Measurements from ENCODE around the gene ZMYND19.
"Not testable (repeated sequence)": the region's sequence is repeated elsewhere in the genome, so short reads cannot be mapped to it uniquely, and the experiment has no call there.

ZMYND19 gene

DNA sequence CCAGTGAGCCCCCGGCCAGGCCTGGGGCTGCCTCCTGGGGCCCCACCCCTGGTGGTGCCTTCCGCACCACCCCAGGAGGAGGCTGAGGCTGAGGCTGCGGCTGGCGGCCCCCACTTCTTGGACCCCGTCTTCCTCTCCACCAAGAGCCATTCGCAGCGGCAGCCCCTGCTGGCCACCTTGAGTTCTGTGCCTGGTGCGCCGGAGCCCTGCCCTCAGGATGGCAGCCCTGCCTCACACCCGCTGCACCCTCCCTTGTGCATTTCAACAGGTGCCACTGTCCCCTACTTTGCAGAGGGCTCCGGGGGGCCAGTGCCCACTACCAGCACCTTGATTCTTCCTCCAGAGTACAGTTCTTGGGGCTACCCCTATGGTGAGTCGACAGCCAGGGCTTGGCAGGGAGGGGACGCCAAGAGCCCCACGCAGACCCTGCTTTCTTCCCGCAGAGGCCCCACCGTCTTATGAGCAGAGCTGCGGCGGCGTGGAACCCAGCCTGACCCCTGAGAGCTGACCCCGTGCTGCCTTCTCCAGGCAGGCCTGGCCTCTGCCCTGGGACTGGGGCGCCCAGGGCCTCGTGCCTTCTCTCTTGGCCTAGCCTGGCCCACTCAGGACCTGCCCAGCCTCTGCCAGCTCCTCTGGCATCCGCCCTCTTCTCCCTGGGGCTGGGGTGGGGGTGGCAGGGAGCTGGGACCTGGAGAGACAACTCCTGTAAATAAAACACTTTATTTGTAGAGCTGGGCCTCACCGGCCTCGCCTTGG is 24.5 kb upstream of the ZMYND19 start:
- no peak for DNase-seq (ENCODE audit: low read depth in 2 of 3, low spot score in 2 of 3)

DNA sequence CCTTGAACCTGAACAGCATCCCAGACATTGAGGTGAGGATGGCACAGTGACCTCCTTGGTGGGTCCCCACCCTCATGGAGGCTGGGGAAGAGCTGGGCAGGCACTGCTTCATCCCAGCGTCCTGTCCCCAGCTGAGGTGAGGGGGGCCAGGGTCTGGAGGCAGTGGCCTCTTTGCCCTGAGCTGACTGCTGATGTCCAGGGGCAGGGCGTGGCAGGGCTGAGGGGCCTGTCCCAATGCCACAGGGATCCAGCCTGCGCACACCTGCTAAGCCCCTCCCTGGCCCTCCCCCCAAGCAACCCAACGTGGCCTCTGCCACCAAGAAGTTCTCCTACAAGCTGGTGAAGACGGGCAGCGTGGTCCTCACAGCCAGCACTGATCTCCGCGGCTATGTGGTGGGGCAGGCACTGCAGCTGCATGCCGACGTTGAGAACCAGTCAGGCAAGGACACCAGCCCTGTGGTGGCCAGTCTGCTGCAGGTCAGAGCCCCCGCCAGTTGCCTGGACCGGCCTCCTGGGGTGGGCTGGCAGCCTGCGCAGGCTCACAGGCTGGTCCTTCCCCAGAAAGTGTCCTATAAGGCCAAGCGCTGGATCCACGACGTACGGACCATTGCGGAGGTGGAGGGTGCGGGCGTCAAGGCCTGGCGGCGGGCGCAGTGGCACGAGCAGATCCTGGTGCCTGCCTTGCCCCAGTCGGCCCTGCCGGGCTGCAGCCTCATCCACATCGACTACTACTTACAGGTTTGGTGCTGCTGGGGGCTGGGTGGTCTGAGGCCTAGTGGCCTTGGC is 23.6 kb upstream of the ZMYND19 start:
- DNase-seq (ENCODE audit: low read depth in 2 of 3, low spot score in 2 of 3): no peak

DNA sequence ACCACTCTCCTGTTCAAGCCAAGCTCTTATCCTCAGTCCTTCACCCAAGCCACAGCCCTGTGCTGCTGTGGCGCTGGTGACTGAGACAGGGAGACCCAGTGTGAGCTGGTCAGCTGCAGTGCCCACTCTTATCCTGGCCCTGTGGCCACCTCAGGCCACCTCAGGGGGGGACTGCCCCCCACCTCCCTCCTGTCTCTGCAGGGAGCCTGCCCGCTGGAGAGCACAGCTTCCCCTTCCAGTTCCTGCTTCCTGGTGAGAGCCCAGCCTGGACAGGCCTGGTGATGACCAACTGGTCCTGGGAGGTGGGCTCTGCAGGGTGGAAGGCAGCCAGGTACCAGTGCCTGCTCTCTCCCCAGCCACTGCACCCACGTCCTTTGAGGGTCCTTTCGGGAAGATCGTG is 22.9 kb upstream of the ZMYND19 start:
- DNase-seq (ENCODE audit: low read depth in 2 of 3, low spot score in 2 of 3): no peak

DNA sequence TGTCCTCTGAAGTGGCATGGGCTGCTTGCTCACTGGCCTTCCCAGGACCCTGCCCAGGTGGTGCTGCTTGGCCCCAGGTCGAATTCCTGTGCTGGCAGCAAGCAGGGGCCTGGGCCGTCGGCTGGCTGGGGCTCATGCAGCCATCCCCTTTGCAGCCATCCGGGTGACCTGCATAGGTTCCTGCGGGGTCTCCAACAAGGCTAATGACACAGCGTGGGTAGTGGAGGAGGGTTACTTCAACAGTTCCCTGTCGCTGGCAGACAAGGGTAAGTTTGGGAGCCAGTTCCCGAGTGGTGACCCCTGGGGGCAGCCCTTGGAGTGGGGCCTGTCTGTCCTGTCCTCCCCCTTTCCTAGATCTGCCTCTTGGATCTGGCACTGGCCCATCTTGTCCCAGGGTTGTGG is 22.4 kb upstream of the ZMYND19 start:
- DNase-seq (ENCODE audit: low read depth in 2 of 3, low spot score in 2 of 3): no peak

DNA sequence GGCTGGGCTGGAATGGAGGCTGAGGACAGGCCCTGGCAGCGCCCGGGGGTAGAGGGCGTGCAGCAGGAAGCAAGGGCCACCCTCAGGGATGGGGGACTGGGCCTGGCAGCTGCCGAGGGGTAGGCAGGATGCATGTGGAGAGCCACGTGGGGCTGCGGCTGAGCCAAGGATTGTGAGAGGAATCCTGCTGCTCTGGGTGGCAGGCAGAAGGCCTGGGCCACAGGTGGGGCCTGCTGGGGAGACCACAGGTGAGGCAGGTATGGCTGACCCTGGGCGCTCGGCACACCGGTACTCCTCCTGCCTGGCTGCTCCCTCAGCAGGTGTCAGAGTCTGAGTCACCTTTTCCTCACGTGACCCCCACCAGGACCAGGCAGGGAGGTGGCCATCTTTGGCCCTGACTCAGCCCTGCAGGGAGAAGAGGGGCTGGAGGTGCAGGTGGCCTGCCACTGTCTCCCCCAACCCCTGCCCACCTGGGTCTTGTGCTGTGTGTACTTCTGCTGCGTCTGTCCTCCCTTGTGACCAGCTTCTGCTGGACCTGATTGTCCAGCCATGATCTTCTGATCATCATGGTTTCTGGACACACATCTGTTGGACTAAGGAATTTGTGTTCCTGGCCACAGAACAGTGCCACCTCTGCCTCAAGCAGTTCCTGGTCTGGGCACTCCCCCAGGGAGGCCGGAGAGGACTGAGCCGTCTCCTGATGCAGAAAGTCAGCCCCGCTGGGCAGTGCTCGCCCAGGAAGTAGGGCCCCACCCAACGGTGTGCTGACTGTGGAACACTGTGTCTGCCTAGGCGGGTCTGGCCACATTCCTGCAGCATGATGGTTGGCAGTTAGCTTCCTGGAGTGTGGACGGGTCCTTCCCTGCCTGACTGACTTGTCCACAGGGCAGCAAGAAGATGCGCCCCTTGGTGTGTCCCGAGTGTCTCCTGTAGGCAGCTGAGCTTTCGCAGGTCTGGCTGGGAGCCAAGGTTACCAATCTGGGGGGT is 21.6 kb upstream of the ZMYND19 start:
- no peak for DNase-seq (ENCODE audit: low read depth in 2 of 3, low spot score in 2 of 3)

DNA sequence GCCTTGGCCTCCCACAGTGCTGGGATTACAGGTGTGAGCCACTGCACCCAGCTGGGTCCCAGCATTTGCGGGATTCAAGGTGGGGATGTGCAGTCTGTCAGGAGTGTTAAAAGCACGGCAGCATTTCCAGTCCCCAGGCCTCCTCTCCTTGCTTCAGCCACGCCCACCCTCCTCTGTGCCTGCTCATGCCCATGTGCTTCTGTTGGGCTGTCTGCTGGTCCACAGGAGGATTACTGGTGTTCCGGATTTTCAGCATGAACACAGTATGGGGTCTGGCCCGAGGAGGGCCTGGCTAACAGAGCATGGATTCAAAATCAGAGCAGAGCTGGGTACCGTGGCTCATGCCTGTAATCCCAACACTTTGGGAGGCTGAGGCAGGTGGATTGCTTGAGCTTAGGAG is 20.6 kb upstream of the ZMYND19 start:
- DNase-seq (ENCODE audit: low read depth in 2 of 3, low spot score in 2 of 3): no peak

DNA sequence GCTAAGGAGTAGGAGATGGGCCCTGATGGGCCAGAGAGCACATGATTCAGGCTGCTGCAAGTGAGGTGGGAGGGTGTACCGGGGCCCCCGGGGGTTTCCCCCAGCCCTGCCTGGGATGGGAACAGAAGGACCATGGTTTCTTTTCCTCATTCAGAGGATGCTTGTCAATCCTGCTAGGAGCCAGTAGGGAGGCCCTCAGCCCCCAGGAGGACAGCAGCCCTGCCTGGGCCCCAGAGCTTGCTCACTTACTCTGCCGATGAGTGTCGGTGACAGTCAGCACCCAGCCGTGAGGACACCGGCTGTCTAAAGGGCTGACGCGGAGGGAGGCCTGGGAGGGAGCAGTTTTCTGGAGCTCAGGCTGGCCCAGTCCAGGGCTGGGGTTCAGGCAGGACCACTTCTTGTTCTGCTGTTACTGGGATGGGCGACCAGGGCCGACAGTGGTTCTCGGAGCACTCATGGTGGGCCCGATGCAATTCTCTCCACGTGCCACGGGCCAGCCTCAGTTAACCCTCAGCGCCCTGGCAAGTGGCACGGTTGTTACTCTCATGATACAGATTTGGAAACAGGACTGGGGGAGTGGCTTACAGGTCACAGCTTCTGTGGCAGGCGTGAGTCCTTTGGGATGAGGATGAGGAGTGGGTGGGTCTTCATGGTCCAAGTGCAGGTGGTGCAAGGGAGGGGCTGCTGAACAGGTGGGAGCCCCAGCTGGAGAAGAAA is 17.0 kb upstream of the ZMYND19 start:
- DNase-seq (ENCODE audit: low read depth in 2 of 3, low spot score in 2 of 3): no peak

DNA sequence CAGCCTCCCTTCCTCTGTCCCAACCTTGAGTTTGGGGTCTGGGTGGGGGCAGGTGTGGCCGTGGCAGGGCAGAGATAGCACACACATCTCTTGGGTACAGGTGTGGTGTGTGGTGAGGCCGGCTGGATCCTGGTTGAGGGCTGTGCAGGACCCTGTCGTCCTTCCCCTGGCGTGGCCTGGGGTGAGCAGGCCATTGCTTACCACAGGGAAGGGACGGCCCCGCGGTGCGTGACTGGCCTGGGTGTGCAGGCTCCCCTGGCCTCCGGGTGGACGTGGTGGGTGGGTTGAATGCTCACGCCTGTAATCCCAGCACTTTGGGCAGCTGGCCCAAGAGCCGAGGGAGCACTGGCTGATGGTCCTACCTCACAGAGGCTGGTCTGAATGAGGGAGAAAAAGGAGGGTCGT is 16.4 kb upstream of the ZMYND19 start:
- DNase-seq (ENCODE audit: low read depth in 2 of 3, low spot score in 2 of 3): no peak

DNA sequence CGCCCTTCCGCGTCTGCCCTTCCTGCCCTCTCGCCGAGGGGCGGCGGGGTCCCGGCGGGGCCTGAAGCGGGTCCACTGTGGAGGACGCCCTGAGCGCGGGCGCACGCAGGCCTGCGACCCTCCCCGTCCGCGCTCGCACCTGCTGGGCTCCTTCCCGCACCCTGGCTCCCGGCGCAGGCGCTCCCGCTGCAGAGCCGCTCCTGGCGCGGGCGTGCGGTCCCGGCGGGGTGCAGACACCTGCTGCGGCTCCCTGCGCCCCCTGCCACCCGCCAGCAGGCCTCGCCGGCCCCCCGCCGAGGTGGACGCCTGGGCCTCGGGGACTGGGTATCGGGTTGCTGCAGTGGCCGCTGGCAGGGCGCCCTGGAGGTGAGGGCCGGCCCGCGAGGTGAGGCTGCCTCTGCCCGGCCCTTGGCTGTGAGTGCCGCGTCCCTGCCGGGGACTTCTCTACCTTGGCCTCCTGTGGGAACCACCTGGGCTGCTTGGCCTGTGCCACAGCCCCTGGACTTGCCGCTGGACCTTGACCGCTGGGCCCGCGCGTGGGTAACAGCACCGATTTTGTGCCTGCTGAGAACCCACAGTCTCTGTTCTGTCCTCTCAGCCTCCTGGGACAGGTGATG is 15.8 kb upstream of the ZMYND19 start:
- DNase-seq (ENCODE audit: low read depth in 2 of 3, low spot score in 2 of 3): no peak

DNA sequence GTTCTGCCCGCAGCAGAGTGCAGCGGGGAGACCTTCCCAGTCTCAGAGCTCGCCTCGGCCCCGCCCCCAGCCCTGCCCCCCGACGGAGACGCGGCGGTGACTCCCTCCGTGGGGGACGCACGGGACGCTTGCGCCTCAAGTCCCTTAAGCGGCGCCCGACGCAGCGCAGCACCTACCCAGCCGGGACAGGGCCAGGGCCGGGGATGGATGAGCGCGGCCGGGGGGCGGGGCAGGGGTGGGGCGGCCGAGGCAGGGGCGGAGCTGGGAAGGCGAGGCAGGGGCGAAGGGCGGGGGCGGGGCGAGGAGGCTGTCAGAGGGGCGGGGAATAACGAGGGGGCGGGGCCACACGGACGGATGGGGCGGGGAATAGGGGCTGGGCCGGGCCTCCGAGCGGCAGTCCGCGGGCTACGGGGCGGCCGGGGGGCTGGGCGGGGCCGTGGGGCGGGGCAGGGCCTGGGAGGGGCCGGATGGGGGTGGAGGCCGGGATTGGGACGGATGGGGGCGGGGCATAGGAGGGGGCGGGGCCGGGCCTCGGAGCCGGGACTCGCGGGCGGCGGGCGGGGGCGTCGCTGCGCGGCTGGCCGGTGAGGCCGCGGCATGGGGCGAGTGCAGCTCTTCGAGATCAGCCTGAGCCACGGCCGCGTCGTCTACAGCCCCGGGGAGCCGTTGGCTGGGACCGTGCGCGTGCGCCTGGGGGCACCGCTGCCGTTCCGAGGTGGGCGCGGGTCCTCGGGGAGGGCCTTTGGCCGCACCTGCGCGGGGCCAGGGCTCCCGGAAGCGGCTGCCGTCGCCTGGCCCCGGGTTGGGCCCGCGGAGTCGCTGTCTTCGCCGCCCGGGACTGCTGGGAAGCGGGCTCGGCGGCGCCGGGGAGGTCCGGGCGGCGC is 15.1 kb upstream of the ZMYND19 start, which contains the start of gene ARRDC1:
Gene ARRDC1, plus strand, starts transcription at position 566 of the 884 bp plus-strand sequence. Its CDS starts 32 bp downstream, at position 598.
- peak; percentile 84 to 90 (median 84) for DNase-seq (ENCODE audit: low read depth in 2 of 3, low spot score in 2 of 3)

DNA sequence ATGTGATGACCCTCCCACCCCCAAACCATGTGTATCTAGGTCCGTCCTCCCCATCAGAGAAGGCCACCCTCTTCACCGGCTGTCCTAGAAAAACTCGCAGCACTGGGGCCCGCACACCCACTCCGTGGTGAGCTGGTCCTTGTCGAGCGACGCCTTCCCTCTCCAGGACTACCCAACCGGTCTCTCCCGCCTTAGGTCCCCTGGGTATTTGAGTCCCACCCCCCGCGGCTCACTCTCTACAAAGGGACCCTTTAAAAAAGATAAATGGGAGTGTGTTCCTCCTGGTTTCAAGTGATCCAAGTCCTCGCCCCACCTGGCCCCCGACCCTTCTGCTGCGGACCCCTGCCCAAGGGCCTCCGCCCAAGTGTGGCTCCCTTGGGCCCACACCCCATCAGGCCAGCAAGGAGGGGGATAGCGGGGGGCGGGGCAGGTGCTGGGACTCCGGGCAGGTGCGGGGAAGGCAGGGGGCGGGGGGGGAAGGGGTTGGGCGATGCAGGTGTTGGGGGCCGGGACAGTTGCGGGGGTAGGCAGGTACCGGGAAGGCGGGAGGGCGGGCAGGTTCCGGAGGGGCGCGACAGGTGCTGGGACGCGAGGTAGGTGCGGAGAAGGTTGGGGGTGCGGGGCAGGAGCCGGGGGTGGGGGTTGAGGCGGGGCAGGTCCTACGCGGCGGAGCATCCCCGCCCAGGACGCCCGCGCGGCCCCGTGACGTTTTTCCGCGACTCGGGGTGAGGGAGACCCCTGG is 14.2 kb upstream of the ZMYND19 start:
- no peak for DNase-seq (ENCODE audit: low read depth in 2 of 3, low spot score in 2 of 3)

DNA sequence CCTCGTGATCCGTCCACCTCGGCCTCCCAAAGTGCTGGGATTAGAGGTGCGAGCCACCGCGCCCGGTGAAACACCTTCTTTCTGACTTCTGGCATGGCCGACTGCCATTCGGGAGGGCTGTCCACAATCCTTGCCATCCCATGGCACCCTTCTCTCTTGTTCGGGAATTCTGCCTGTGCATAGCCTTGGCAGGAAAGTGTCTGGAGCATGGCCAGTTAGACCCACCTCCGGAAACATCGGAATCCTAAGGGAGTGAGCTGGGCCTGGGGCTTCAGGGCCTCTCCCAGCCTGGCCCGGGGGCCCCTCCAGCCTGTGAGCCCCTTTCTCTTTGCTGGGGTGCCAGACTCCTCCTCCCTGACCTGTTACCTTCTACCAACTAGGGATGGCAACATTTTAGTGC is 13.6 kb upstream of the ZMYND19 start:
- no peak for DNase-seq (ENCODE audit: low read depth in 2 of 3, low spot score in 2 of 3)

DNA sequence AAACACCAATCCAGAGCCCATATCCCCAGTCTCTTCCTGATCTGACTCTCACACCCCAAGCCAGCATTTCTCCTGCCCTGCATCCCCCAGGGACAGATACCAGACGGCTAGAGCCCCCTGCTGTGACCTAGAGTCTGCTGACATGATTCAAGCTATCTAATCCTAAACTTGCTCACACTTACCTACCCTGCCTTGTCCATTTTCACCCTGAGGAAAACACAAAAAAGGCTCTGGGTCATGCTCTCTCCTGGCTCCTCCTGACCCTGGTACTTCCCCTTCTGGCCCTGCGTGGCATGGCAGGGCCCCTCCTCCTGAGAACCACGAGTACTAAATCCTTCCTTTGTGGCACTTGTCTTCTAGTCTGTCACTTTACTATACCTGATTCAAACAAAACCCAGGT is 12.3 kb upstream of the ZMYND19 start:
- DNase-seq (ENCODE audit: low read depth in 2 of 3, low spot score in 2 of 3): no peak

DNA sequence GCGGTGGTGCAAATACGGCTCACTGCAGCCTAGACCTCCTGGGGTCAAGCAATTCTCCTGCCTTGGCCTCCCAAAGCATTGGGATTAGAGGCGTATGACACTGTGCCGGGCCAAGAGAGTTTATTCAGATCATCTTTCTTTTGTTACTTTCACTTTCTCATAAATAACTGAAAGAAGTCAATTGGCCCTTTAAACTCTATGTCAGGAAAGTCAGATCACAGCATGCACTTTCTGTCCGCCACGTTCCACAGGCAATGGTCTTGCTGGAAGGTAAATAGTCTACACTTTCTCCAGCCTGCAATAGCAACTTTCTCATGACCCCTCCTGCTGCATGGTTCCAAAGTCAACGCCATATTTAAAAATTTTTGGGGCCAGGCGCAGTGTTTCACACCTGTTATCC is 8.6 kb upstream of the ZMYND19 start:
- DNase-seq (ENCODE audit: low read depth in 2 of 3, low spot score in 2 of 3): no peak

DNA sequence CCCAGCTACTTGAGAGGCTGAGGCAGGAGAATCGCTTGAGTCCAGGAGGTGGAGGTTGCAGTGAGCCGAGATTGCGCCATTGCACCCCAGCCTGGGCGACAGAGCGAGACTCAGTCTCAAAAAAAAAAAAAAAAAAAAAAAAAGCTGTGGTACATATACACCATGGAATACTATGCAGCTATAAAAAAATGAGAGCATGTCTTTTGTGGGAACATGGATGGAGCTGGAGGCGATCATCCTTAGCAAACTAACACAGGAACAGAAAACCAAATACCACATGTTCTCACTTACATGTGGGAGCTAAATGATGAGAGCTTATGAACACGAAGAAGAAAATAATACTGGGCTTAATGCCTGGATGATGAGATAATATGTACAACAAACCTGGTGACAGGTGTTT is 6.3 kb upstream of the ZMYND19 start:
- not testable (repeated sequence) for DNase-seq (ENCODE audit: low read depth in 2 of 3, low spot score in 2 of 3)

DNA sequence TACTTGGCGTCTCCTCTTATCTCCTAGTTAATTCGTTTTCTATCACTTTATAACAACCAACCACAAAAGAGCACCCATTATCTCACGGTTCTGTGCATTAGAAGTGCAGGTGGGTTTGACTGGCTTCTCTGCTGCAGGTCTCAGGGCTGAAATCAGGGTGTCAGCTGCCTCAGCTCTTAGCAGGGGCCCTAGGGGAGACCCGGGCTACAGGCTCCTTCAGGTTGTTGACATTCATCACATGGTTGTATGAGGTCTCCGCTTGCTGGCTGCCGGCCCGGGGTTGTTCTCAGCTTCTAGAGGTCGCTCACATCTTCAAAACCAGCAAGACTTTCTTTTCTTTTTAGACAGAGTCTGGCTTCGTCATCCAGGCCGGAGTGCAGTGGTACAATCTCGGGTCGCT is 2.9 kb upstream of the ZMYND19 start:
- no peak for DNase-seq (ENCODE audit: low read depth in 2 of 3, low spot score in 2 of 3)

DNA sequence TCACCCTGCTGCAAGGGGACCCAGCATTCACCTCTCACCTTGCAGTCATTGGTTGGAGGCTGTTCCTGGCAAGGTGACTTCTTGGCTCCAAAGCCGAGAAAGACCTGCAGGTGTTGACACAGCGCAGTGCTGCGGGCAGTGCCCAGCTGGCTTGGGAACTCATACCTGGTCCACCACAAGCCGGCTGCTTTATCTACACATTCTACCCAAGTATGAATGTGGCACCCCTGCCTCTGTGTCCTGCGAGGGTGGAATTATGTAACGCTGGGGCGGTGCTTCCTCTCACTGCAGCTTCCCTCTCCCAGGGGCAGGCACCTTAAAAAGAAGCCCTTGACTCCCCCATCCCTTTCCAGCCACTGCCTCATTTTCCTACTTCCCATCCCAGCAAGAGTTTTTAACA is 2.5 kb upstream of the ZMYND19 start:
- DNase-seq (ENCODE audit: low read depth in 2 of 3, low spot score in 2 of 3): no peak

DNA sequence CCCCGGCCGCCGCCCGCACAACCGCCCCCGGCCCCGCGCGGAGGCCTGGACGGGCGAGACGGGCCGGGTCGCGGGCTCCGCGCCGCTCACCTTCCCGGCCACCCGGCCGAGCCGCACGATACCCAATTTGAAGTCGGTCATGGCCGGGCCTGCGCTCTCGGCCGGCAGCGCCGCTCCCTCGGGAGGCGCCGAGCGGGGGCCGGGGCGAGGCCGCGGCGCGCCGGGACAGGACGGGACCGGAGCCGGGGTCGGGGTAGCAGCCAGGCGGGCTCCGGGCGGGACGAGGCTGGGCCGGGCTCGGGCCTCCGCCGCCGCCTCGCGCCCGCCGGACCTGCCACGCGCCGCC is 216 bp downstream of the ZMYND19 start:
- DNase-seq (ENCODE audit: low read depth in 2 of 3, low spot score in 2 of 3): no peak
